Ureter (tissue), 1 donor: ENCODE measurements around the gene SLC30A5. TPM values are rescaled to one million over a fixed set of nuclear protein-coding genes. Genes with fewer than 3 reads are reported as not detected.

Experiments used
- DNase-seq: peaks from one replicate; pipeline ENCODE4 v3.0.0-alpha.2; 2020; ENCODE audit warnings: low spot score
- total RNA-seq: library from RNA; stranded (reverse); gene quantifications from one replicate; pipeline ENCODE4 v1.2.4, GENCODE V29; 2023
- donor health status: DM: yes; HTN: yes; CAD: no.

Gene SLC30A5
- total RNA-seq, 1 donor from 2014 or later = 56.9 TPM

DNA sequence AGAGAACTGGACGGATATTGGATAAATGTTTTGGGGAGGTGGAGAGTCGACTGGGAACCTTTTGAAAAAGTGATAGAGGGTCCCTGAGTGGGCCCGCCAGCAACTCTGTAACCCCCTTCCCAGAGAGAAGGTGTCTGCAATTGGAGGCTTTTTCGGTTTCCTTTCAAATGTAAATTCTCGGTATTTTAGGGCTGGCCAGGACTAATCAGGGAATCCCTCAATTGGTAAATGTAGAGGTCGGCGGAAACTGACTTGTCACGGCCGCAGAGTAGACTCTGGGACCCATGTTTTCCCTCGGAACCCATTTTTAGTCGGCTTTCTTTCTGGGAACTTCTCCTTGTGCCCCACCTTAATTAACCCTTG, 73.7 kb downstream of the SLC30A5 start:
- no peak for DNase-seq

DNA sequence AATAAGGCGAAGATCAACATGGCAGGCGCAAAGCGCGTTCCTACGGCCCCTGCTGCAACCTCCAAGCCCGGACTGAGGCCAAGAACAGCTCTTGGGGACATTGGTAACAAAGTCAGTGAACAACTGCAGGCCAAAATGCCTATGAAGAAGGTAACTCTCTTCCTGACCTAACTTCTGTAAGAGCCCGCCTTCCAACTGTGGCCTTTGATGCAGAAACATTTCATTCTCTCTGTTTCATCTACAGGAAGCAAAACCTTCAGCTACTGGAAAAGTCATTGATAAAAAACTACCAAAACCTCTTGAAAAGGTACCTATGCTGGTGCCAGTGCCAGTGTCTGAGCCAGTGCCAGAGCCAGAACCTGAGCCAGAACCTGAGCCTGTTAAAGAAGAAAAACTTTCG, 74.1 kb downstream of the SLC30A5 start:
- no peak for DNase-seq

DNA sequence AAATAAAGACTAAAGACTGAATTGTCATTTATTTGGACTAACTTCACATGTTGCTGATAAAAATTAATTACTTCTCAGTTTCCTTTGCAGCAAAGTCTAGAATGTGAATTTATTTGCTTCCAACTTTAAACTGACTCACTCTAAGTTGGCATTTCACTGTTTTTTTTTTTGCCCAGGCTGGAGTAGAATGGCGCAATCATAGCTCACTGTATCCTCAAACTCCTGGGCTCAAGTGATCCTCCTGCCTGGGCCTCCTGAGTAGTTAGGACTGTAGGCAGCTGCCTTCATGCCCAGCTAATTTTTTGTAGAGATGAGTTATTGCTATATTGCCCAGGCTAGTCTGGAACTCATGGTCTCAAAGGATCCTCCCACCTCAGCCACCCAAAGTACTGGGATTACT, 76.7 kb downstream of the SLC30A5 start:
- DNase-seq = no peak

DNA sequence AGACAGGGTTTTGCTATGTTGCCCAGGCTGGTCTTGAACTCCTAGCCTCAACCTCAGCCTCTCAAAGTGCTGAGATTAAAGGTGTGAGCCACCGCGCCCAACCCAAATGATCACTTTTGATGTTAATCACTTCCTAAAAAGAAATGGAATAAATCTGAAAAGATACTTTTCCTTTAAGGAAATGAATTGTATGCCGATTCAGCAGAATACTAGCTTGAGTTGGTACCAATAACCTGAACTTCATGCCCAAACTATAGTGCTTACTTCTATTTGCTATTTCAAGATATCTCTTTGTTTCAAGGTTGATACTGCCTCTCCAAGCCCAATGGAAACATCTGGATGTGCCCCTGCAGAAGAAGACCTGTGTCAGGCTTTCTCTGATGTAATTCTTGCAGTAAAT, 77.2 kb downstream of the SLC30A5 start:
- DNase-seq = no peak

Other genes starting within 250 kb of the SLC30A5 start
- gene CCNB1, start 73.1 kb downstream of the SLC30A5 start, total RNA-seq = 5.3 TPM
- gene CENPH, start 95.6 kb downstream of the SLC30A5 start, total RNA-seq = 4.5 TPM
- gene CDK7, start 140.9 kb downstream of the SLC30A5 start, total RNA-seq = 16.2 TPM
- 23.0 TPM for gene CCDC125, start 238.8 kb downstream of the SLC30A5 start, total RNA-seq